GM21825 (cell line): ENCODE measurements around the gene LENG9.
"Not testable (repeated sequence)": the region's sequence is repeated elsewhere in the genome, so short reads cannot be mapped to it uniquely, and the experiment has no call there.

Experiments used
- ATAC-seq: cut with Tn5 transposase; IDR thresholded peaks from one replicate; pipeline ENCODE4 v1.9.1; 2021; ENCODE audit warnings: mild to moderate bottlenecking, moderate library complexity; ENCODE audit not compliant: unreplicated experiment

LENG9 gene

GRCh38 chr19:54463531-54464043 lies at the start of gene LENG9:
LENG9 (minus strand) TSS chr19:54463778; CDS start chr19:54463526, 252 bp downstream.
- ATAC-seq, result peak; percentile 42

GRCh38 chr19:54509200-54509940 lies 45.8 kb upstream of the LENG9 start:
- not testable (repeated sequence) for ATAC-seq

GRCh38 chr19:54508487-54508886 lies 44.9 kb upstream of the LENG9 start:
- ATAC-seq, result not testable (repeated sequence)

- ATAC-seq, result no peak
These were observed 44.2 kb upstream of the LENG9 start for GRCh38 chr19:54507824-54508223.

GRCh38 chr19:54507038-54507717 lies 43.6 kb upstream of the LENG9 start:
- ATAC-seq, result not testable (repeated sequence)

GRCh38 chr19:54506079-54506478 lies 42.5 kb upstream of the LENG9 start:
- ATAC-seq, result no peak

- ATAC-seq, result not testable (repeated sequence)
These were observed 42.0 kb upstream of the LENG9 start for GRCh38 chr19:54505542-54505941.

- no peak for ATAC-seq
These were observed 39.0 kb upstream of the LENG9 start, which contains the start of gene LAIR2 for GRCh38 chr19:54502518-54503048. LAIR2 (plus strand) TSS chr19:54502831; CDS start chr19:54502919, 88 bp downstream.

- not testable (repeated sequence) for ATAC-seq
These were observed 34.8 kb upstream of the LENG9 start for GRCh38 chr19:54498451-54498772.

- ATAC-seq, result not testable (repeated sequence)
These were observed 34.3 kb upstream of the LENG9 start for GRCh38 chr19:54497747-54498450.

GRCh38 chr19:54495284-54495683 lies 31.7 kb upstream of the LENG9 start:
- ATAC-seq, result not testable (repeated sequence)

GRCh38 chr19:54493967-54494585 lies 30.5 kb upstream of the LENG9 start:
- no peak for ATAC-seq

GRCh38 chr19:54493056-54493455 lies 29.5 kb upstream of the LENG9 start:
- ATAC-seq, result not testable (repeated sequence)

- no peak for ATAC-seq
These were observed 29.0 kb upstream of the LENG9 start for GRCh38 chr19:54492568-54492967.

- no peak for ATAC-seq
These were observed 26.2 kb upstream of the LENG9 start for GRCh38 chr19:54489766-54490165.

- ATAC-seq, result no peak
These were observed 25.8 kb upstream of the LENG9 start for GRCh38 chr19:54489341-54489740.

GRCh38 chr19:54485851-54486250 lies 22.3 kb upstream of the LENG9 start:
- no peak for ATAC-seq

GRCh38 chr19:54484451-54484850 lies 20.9 kb upstream of the LENG9 start:
- no peak for ATAC-seq

GRCh38 chr19:54482889-54483288 lies 19.3 kb upstream of the LENG9 start:
- ATAC-seq, result no peak

- ATAC-seq, result no peak
These were observed 17.9 kb upstream of the LENG9 start for GRCh38 chr19:54481326-54481930.
